GM19455 (cell line): Measurements from ENCODE around the gene DCTN3.

Experiments
- ATAC-seq: cut with Tn5 transposase; IDR thresholded peaks from one replicate; pipeline ENCODE4 v1.9.1; 2021; ENCODE audit not compliant: unreplicated experiment

DCTN3 gene

GRCh38 chr9:34575241-34575640 is 45.1 kb downstream of the DCTN3 start:
- no peak for ATAC-seq

- ATAC-seq = no peak
Observed at GRCh38 chr9:34574571-34574970, 45.7 kb downstream of the DCTN3 start.

- no peak for ATAC-seq
Observed at GRCh38 chr9:34573599-34574325, 46.5 kb downstream of the DCTN3 start.

- ATAC-seq = no peak
Observed at GRCh38 chr9:34572628-34573027, 47.7 kb downstream of the DCTN3 start.

- no peak for ATAC-seq
Observed at GRCh38 chr9:34572092-34572491, 48.2 kb downstream of the DCTN3 start.

GRCh38 chr9:34571481-34571810 is 48.8 kb downstream of the DCTN3 start:
- no peak for ATAC-seq

- ATAC-seq = no peak
Observed at GRCh38 chr9:34570809-34571480, 49.4 kb downstream of the DCTN3 start.

- no peak for ATAC-seq
Observed at GRCh38 chr9:34570376-34570775, 49.9 kb downstream of the DCTN3 start.

GRCh38 chr9:34568774-34569173 is 51.5 kb downstream of the DCTN3 start:
- ATAC-seq = no peak

GRCh38 chr9:34568133-34568532 is 52.2 kb downstream of the DCTN3 start:
- ATAC-seq = no peak

- ATAC-seq = no peak
Observed at GRCh38 chr9:34566972-34567371, 53.3 kb downstream of the DCTN3 start.

- no peak for ATAC-seq
Observed at GRCh38 chr9:34566322-34566721, 54.0 kb downstream of the DCTN3 start.

GRCh38 chr9:34565856-34566255 is 54.4 kb downstream of the DCTN3 start:
- ATAC-seq = no peak

- ATAC-seq = no peak
Observed at GRCh38 chr9:34564617-34565016, 55.7 kb downstream of the DCTN3 start.
